GM18511 (cell line): ENCODE data around the gene TUBGCP6.

Source experiments
- ATAC-seq: cut with Tn5 transposase; IDR thresholded peaks from one replicate; pipeline ENCODE4 v1.9.1; 2021; ENCODE audit warnings: mild to moderate bottlenecking, moderate library complexity; ENCODE audit not compliant: unreplicated experiment

The TUBGCP6 gene

DNA sequence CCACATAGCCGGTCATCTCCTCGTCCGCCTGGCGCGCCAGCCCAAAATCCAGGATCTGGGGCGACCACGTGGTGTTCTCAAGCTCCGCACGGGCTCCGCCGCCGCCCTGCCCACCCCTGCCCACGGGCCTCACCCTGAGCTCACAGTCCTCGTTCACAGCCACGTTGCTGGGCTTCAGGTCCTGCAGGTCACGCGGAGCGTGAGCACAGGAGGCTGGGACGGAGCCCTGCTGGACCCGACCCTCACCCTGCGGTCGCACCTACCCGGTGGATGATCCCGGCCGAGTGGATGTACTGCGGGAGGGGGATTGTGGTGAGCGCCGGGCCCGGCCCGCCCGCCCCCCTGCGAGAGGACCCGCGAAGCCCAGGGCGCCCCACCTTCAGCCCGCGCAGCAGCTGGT is 22.2 kb upstream of the TUBGCP6 start:
- no peak for ATAC-seq

GRCh38 chr22:50264946-50265669 is 20.3 kb upstream of the TUBGCP6 start:
- no peak for ATAC-seq

- no peak for ATAC-seq
These were observed 19.4 kb upstream of the TUBGCP6 start for GRCh38 chr22:50264104-50264745.

DNA sequence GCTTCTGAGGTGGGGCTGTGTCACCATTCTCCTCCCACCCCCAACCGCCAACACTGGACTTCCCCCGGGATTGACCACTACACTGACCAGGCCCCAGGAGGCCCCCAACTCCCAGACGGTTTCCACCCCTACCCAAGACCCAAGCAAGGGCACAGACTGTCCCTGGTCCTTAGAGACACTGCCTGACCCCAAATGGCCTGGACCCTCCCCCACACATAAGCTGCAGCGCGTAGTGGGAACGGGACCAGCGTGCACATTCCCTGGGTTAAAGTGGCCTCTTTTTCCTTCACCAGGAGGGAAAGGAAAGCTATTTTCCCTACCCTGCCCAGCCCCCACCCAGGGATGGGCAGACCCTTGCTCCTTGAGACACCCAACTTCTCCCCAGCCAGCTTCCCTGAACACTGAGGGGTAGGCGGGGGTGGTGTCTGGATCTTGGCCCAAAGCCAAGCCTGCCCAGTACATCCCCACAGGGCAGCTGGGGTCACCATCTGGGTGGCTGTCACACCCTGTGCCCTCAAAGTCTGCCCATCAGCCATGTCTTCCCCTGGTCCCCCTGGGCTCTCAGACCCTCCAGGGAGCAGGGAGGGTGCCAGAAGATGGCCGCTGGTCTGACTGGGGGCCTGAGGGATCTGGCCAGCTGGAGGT is 18.3 kb upstream of the TUBGCP6 start:
- no peak for ATAC-seq

DNA sequence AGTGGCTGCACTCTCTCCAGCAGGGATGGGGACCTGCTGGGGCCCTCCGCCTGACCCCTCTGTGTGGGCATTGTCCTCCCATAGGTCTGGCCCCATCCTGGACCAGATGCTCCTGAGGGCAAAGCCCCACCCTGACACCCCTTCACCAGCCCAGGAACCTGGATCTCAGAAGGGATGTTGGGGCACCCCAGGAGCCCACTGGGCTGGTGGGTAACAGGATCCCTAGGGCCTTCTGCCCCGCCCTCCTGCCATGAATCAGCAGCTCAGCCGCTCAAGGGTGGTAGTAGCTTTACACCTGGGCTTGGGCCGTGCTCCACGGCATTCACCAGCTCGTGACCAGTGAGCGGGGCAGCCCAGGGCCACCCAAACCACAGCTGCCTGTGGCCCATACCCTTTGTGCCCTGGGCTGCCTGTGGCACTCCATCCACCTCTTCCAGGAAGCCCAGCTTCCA is 17.7 kb upstream of the TUBGCP6 start:
- ATAC-seq = no peak

GRCh38 chr22:50261615-50262459 is 17.0 kb upstream of the TUBGCP6 start, which contains the start of gene MAPK12:
Gene MAPK12, minus strand, starts transcription at chr22:50261683. Its CDS starts 174 bp downstream, at chr22:50261509.
- ATAC-seq = peak; percentile 41

DNA sequence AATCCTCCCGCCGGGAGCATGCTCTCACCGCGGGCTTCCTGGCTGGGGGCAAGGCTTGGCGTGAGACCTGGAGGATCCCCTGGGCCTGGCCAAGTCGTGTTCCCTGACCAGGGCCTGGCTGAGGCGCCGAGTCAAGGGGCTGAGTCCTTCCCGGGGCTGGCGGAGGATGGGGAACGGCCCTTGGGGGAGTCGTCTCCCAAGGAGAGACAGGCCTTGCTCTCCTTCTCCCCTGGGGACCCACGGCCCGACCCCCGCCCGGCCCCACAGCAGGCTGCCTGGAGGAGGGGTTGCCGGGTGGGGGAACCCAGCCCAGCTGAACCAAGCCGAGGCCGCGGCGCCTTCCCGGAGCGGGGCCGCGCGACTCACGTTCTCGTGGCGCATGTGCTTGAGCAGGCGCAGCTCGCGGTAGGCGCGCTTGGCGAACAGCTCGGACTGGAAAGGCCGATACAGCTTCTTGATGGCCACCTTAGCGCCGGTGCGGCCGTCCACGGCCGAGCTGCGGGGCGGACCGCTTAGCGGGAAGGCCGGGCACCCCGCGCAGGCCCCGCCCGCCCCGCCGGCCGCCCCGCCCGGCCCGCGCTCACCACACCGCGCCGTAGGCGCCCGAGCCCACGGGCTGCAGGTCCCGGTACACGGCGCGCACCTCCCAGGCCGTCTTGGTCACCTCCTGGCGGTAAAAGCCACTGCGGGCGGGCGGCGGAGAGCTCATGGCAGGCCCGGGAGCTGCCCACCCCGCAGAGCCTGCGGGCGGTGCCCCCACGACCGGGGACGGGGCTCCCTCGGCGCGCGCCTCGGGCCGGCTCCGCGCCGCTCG is 16.2 kb upstream of the TUBGCP6 start:
- ATAC-seq = peak; percentile 40

- no peak for ATAC-seq
These were observed 15.6 kb upstream of the TUBGCP6 start for GRCh38 chr22:50260434-50260800.

DNA sequence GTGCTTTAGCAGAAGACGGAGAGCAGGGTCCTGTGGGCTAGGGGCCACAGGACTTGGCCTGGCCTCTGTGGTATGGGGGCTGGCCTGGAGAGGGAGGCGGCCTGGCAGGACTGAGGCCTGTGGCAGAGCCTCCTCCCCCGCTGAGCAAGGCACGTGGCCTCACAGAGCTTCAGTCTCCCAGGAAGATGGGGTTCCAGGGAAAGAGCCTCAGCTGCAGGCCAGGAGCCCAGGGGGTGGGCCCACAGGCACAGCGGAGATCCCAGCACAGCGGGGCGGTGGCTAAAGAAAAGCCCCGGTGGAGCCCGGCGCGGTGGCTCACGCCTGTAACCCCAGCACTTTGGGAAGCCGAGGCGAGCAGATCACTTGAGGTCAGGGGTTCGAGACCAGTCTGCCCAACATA is 14.5 kb upstream of the TUBGCP6 start:
- no peak for ATAC-seq

DNA sequence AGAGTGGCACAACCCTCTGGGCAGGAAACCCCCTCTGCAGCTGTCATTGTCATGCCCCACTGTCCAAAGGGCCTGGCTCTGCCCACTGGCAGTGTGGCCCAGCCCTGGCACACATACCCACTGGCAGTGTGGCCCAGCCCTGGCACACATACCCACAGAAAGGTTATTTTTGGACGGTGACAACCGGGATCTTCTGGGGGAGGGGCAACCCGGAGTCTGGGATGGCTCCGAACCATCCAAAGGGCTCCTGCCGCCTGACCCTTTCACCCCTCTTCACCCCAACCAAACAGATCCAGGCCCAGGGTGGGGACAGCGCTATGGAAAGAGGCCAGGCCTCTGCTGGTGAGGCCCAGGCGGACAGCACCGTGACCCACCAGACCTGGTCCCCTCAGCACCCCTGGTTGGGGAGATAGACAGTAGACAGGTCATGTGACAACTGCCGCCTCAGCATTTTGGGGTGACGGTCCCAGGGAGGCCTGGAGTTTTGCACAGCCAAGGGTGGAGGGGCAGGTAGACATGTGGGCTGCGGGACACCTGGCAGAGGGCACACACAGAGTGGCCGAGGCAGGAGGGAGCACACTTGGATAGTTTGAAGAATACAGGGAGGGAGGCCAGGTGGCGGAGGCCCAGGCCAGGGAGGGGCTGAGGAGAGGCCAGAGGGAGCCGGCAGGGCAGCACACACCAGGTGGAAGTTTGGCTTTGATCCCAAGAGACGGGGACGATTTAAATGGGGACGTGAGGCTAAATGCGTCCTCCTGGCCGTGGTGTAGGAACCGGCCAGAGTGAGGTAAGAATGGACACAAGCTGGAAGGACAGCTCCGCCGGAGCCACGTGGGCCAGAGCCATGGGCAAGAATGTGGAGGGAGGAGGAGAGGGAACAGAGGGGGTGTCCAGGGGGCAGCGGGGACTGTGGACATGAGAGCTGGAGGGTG is 13.8 kb upstream of the TUBGCP6 start:
- ATAC-seq = no peak

DNA sequence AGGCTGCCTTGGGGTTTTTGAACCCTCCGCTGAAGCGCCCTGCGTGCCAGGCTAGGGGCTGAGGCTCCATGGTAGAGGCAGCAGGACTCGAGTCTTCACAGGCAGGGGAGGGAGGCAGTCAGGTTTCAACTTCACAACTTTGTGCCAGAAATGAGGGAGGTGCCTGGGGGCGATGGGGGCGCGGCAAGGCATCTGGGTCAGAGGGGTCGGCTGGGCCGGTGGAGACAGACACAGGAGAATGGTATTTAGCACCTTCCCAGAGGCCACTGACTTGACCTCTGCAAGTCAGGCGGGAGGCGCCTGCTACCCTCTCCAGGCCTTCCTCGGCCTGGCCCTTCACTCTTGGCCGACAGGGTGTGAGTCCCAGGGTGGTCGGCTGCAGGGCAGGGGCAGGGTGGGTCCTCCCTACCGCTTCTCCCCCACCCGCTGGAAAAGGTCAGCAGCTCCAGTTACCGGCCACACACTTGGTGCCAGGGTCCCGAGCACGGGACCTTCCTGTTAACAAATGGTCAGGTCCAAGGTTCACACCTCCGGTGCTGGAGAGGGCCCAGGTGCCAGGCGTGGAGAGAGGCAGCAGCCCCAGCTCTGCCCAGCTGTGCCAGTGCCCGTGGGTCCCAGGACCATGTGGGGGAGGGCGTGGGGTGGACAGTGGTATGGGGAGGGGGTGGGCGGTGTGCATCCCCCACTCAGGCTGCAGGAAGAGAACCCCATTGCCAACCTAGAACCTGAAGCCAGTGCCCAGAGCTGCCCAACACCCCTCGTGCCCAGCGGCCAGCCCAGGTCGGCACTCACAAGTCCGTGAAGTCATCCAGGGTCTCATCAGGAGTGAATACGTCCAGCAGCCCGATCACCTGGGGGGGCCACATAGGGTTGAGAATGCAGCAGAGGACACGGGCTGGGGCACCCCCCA is 12.9 kb upstream of the TUBGCP6 start:
- no peak for ATAC-seq

GRCh38 chr22:50257041-50257440 is 12.2 kb upstream of the TUBGCP6 start:
- ATAC-seq = no peak

DNA sequence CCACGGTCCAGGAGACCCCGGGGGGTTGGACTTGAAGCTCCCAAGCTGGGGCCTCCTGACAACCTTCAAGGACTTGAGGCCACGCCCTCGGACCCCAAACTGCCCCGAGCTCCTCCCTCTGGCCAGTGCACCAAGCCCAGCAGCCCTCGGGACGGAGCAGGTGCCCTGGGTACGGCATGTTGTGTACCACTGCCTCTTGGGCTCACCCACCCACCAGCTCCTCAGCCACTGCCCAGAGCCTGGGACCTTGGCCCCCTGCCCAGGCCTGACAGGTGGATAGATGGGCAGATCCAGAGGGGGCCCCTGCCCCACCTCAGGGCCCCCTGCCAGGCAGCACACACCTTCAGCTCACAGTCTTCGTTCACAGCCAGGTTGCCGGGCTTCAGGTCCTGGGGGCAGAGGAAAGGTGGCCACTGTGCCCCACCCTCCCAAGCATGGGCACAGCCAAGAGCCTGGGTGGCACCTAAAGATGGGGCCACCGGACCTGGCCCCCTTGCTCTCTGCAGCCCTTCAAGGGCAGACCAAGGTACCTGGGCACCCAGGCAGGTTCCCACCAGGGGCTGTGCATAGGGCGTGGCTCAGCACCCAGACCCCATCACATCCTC is 11.5 kb upstream of the TUBGCP6 start:
- no peak for ATAC-seq

DNA sequence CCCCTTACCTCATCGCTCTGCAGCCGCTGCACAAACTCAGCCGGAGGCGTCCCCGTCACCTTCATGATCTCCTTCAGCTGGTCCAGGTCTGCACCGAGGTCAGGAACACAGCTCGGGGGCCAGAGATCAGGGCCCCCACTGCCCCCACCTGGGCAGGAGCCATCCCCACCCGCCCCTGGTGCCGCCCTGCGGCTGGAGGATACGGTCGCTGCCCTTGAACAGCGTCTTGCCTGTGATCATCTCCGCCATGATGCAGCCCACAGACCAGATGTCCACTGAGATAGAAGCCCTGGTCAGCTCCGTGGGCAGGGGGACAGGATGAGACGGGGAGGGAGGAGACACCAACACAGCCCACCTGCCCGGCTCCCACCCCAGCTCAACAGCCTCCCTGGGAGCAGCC is 10.8 kb upstream of the TUBGCP6 start:
- ATAC-seq = no peak

GRCh38 chr22:50255099-50255498 is 10.3 kb upstream of the TUBGCP6 start:
- no peak for ATAC-seq

- no peak for ATAC-seq
These were observed 9.1 kb upstream of the TUBGCP6 start for GRCh38 chr22:50253941-50254340.

GRCh38 chr22:50253046-50253915 is 8.5 kb upstream of the TUBGCP6 start:
- no peak for ATAC-seq
